HL-60 (cell line): Measurements from ENCODE around the gene ACAD8.

Experiments
- DNase-seq, 2 experiments: peaks; one replicate each; pipeline ENCODE4 v3.0.0-alpha.2; 2010 to 2020; ENCODE audit warnings: low read depth in 1 of 2, low spot score in 1 of 2
- H3K27ac ChIP-seq: fragments of 250-450 bp; sonication (Bioruptor Pico); replicated peaks from 2 replicates; pipeline ENCODE4 v1.5.1; 2020; ENCODE audit warnings: mild to moderate bottlenecking, moderate library complexity
- H3K27me3 ChIP-seq: fragments of 250-450 bp; sonication (Bioruptor Pico); 2 replicates; pipeline ENCODE4 v1.5.1; 2021; ENCODE audit warnings: mild to moderate bottlenecking, moderate library complexity; ENCODE audit not compliant: insufficient read depth, poor library complexity, severe bottlenecking
- H3K4me3 ChIP-seq: replicated peaks from 2 replicates; pipeline ENCODE4 v1.5.1; 2011; ENCODE audit warnings: mild to moderate bottlenecking, control low read depth, low read length; ENCODE audit not compliant: insufficient read depth
- GABPA ChIP-seq: IDR thresholded peaks from 2 replicates; pipeline ENCODE4 v1.6.1; 2012; ENCODE audit warnings: low read depth
- POLR2AphosphoS5 ChIP-seq: IDR thresholded peaks from 2 replicates; pipeline ENCODE4 v1.6.1; 2012; ENCODE audit warnings: low read depth
- SPI1 ChIP-seq: IDR thresholded peaks from 2 replicates; pipeline ENCODE4 v1.6.1; 2012; ENCODE audit warnings: low read depth, mild to moderate bottlenecking, borderline replicate concordance
- TF ChIP-seq, protein P1 (sequence below): IDR thresholded peaks from 2 replicates; pipeline ENCODE4 v1.6.1; 2012; ENCODE audit warnings: low read depth; ENCODE audit not compliant: insufficient replicate concordance
- TF ChIP-seq, protein P2 (sequence below): IDR thresholded peaks from one replicate; pipeline ENCODE4 v1.5.1; 2011; ENCODE audit warnings: low read length, control low read depth, inconsistent platforms; ENCODE audit not compliant: insufficient read depth

ACAD8 gene

DNA sequence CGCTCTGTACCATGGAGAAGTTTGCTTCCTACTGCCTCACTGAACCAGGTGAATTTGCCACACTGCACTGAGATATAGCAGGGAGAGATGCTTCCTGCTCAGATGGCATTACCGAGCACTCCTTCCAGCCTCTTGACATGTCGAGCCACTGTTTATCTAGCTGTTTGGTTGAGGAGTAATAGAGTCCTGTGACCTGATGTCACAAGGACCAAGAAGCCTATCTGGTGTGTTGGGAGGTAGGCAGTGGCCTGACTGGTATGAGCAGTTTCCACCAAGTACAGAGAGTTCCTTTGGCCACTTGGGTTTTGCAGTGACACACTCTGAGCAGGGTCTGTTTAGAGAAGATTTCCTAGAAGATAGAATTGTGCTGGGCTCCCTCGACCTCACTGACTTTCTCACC, 5.2 kb downstream of the ACAD8 start:
- H3K4me3 ChIP-seq: no peak overlapping the region
- DNase-seq: no peak
- no peak for TF ChIP-seq SPI1
- TF ChIP-seq, protein P1, sequence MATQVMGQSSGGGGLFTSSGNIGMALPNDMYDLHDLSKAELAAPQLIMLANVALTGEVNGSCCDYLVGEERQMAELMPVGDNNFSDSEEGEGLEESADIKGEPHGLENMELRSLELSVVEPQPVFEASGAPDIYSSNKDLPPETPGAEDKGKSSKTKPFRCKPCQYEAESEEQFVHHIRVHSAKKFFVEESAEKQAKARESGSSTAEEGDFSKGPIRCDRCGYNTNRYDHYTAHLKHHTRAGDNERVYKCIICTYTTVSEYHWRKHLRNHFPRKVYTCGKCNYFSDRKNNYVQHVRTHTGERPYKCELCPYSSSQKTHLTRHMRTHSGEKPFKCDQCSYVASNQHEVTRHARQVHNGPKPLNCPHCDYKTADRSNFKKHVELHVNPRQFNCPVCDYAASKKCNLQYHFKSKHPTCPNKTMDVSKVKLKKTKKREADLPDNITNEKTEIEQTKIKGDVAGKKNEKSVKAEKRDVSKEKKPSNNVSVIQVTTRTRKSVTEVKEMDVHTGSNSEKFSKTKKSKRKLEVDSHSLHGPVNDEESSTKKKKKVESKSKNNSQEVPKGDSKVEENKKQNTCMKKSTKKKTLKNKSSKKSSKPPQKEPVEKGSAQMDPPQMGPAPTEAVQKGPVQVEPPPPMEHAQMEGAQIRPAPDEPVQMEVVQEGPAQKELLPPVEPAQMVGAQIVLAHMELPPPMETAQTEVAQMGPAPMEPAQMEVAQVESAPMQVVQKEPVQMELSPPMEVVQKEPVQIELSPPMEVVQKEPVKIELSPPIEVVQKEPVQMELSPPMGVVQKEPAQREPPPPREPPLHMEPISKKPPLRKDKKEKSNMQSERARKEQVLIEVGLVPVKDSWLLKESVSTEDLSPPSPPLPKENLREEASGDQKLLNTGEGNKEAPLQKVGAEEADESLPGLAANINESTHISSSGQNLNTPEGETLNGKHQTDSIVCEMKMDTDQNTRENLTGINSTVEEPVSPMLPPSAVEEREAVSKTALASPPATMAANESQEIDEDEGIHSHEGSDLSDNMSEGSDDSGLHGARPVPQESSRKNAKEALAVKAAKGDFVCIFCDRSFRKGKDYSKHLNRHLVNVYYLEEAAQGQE: no peak
- TF ChIP-seq GABPA: no peak
- TF ChIP-seq POLR2AphosphoS5: no peak
- TF ChIP-seq, protein P2, sequence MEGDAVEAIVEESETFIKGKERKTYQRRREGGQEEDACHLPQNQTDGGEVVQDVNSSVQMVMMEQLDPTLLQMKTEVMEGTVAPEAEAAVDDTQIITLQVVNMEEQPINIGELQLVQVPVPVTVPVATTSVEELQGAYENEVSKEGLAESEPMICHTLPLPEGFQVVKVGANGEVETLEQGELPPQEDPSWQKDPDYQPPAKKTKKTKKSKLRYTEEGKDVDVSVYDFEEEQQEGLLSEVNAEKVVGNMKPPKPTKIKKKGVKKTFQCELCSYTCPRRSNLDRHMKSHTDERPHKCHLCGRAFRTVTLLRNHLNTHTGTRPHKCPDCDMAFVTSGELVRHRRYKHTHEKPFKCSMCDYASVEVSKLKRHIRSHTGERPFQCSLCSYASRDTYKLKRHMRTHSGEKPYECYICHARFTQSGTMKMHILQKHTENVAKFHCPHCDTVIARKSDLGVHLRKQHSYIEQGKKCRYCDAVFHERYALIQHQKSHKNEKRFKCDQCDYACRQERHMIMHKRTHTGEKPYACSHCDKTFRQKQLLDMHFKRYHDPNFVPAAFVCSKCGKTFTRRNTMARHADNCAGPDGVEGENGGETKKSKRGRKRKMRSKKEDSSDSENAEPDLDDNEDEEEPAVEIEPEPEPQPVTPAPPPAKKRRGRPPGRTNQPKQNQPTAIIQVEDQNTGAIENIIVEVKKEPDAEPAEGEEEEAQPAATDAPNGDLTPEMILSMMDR: no peak
- H3K27me3 ChIP-seq: no peaks in the 10 kb centered on the region
- H3K27ac ChIP-seq: no peak overlapping the region

DNA sequence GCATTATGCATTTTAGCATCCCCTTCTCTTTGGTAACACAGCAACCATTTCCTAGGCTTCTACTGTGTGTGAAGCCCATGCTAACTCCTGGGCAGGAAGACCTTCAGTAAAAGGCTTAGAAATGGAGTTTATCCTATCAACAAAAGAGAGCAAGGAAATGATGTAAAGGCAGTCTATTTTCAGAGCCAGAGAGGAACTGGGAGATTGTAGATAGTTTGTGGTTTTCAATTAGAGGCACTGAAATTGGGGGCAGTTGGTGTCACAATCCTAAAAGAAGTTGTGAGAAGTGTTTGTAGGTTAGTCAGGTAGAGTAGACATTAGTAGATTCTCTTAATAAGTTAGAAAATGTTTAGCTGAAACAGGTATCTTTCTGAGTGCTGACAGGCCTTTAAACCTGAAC, 7.1 kb downstream of the ACAD8 start:
- no peak overlapping the region for H3K27ac ChIP-seq
- no peak overlapping the region for H3K4me3 ChIP-seq
- TF ChIP-seq, protein P1: no peak
- peak; percentile 66 for TF ChIP-seq SPI1
- no peak for DNase-seq
- no peaks in the 10 kb centered on the region for H3K27me3 ChIP-seq

DNA sequence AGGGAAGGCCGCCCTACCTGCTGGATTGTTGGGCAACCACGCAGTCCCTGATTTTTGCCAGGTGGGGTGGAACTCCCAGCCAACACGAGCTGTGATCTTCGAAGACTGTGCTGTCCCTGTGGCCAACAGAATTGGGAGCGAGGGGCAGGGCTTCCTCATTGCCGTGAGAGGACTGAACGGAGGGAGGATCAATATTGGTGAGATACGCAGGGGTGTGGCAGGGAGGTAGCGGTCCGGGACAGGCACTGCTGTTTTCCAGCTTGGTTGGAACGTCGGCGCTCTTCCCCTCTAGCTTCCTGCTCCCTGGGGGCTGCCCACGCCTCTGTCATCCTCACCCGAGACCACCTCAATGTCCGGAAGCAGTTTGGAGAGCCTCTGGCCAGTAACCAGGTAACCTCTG, 7.6 kb downstream of the ACAD8 start:
- Histone ChIP-seq H3K4me3 (no peak overlapping the region), H3K27ac (no peak overlapping the region), H3K27me3 (no peaks in the 10 kb centered on the region)
- no peak for DNase-seq
- TF ChIP-seq GABPA (no peak), SPI1 (no peak), POLR2AphosphoS5 (no peak)
- TF ChIP-seq, protein P2: no peak
- TF ChIP-seq, protein P1: no peak

DNA sequence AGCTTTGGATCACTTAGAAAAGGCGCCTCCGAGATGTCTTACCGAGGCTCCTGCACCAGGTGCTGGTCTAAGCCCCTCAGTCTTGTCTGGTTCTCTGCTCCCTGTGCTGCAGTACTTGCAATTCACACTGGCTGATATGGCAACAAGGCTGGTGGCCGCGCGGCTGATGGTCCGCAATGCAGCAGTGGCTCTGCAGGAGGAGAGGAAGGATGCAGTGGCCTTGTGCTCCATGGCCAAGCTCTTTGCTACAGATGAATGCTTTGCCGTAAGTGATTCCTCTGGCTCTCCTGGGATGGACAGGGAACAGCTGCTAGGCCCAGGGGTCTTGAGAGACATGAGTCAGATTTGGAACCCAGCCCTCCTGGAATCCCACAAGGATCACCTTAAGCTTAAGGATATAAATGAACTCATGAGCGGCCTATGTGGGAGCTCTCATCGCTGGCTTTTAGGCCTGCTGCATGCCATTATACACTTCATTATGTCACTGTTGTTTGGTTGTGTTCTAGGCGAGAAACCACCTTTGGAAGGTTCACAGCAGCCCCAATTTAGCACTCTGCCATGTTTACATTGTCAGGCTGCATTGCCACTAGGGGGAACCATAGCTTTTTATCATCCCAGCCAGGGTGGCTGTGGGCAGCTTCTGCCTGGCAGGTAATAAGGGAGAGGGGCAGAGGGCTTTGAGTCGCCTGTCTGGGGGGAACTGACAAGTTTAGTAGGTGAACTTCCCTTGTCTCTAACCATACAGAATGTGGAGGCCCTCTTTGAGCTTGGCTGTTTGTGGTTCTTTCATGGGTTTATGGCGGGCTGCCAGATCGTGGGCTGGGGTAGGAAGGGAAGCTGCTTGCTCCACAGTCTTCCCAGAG, 8.5 kb downstream of the ACAD8 start:
- H3K4me3 ChIP-seq: no peak overlapping the region
- DNase-seq: peak in 1 of 2 experiments; percentile 32
- H3K27ac ChIP-seq: no peak overlapping the region
- TF ChIP-seq GABPA: no peak
- TF ChIP-seq, protein P1: no peak
- TF ChIP-seq SPI1: no peak
- TF ChIP-seq, protein P2: peak; percentile 30
- TF ChIP-seq POLR2AphosphoS5: no peak
- no peaks in the 10 kb centered on the region for H3K27me3 ChIP-seq
